DND-41 (cell line): ENCODE measurements around the gene TP53RK.

Experiments used
- ATAC-seq: fragments of 200-7000 bp; cut with Tn5 transposase; 3 replicates; pipeline ENCODE4 v1.9.1; 2021; ENCODE audit warnings: low read depth; ENCODE audit not compliant: insufficient read depth
- DNase-seq: peaks from one replicate; pipeline ENCODE4 v3.0.0-alpha.2; 2020
- H2AFZ ChIP-seq: 2 replicates; pipeline ENCODE4 v1.6.0; 2012; ENCODE audit warnings: low read depth, low read length
- H3K27ac ChIP-seq: 2 replicates; pipeline ENCODE4 v1.5.1; 2012; ENCODE audit warnings: low read length, inconsistent platforms
- H3K27me3 ChIP-seq: fragments of 200-600 bp; sonication (generic); 2 replicates; pipeline ENCODE4 v1.6.0; 2012; ENCODE audit warnings: low read length, mild to moderate bottlenecking, inconsistent platforms; ENCODE audit not compliant: insufficient read depth, poor library complexity
- H3K36me3 ChIP-seq: 2 replicates; pipeline ENCODE4 v1.5.1; 2012; ENCODE audit warnings: low read length, inconsistent platforms; ENCODE audit not compliant: insufficient read depth
- H3K4me1 ChIP-seq: 2 replicates; pipeline ENCODE4 v1.5.1; 2012; ENCODE audit warnings: mild to moderate bottlenecking, low read length; ENCODE audit not compliant: insufficient read depth
- H3K4me2 ChIP-seq: 2 replicates; pipeline ENCODE4 v1.6.0; 2012; ENCODE audit warnings: mild to moderate bottlenecking, moderate library complexity, low read length, inconsistent platforms; ENCODE audit not compliant: insufficient read depth
- H3K4me3 ChIP-seq, 2 experiments: fragments of 200-600 bp in 1 of 2; shearing (Covaris generic) in 1 of 2; 2 replicates each; pipeline ENCODE4 v1.5.1; 2012 to 2016; ENCODE audit warnings: inconsistent platforms in 2 of 2, low read length in 2 of 2, mild to moderate bottlenecking in 2 of 2, low read depth in 1 of 2, moderate library complexity in 1 of 2
- H3K79me2 ChIP-seq: 2 replicates; pipeline ENCODE4 v1.6.0; 2012; ENCODE audit warnings: low read length, inconsistent platforms; ENCODE audit not compliant: insufficient read depth
- H3K9ac ChIP-seq: 2 replicates; pipeline ENCODE4 v1.6.0; 2012; ENCODE audit warnings: low read depth, mild to moderate bottlenecking, inconsistent platforms, low read length, moderate library complexity
- H3K9me3 ChIP-seq: 2 replicates; pipeline ENCODE4 v1.5.1; 2012; ENCODE audit warnings: low read length, moderate library complexity, mild to moderate bottlenecking, inconsistent platforms; ENCODE audit not compliant: insufficient read depth, severe bottlenecking
- H4K20me1 ChIP-seq: 2 replicates; pipeline ENCODE4 v1.6.0; 2012; ENCODE audit warnings: low read length; ENCODE audit not compliant: insufficient read depth
- EZH2 ChIP-seq: IDR thresholded peaks from 3 replicates; pipeline ENCODE4 v1.6.1; 2012; ENCODE audit warnings: borderline replicate concordance, low read depth, mild to moderate bottlenecking, moderate library complexity, low read length, inconsistent platforms; ENCODE audit not compliant: severe bottlenecking
- TF ChIP-seq, protein P1 (sequence below): IDR thresholded peaks from 2 replicates; pipeline ENCODE4 v1.5.1; 2012; ENCODE audit warnings: borderline replicate concordance, low read length, moderate library complexity, mild to moderate bottlenecking; ENCODE audit not compliant: poor library complexity, severe bottlenecking; ENCODE audit errors: extremely low read depth

TP53RK gene

DNA sequence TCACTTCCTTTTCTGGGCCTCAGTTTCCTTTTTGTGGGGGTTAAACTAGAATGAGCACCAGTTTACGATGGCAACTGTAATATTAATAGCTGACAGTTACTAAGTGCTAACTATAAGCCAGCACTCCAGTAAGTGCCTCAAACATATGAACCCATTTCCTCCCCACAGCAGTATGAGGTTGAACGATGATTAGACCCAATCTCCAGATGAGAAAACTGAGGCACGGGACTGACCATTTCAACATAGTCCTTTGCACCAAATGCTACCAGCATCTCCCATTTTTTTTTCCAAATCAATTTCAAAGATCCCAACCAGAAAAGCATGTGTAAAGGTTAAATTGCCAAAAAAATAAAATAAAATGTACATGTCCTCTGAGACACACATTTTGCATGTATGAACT is 45.1 kb downstream of the TP53RK start:
- H3K4me1 ChIP-seq = no peaks in the 10 kb centered on the region
- no peaks in the 10 kb centered on the region for H3K36me3 ChIP-seq
- H3K9me3 ChIP-seq = no peaks in the 10 kb centered on the region
- peaks cover 14% of the 10 kb centered on the region for H3K27me3 ChIP-seq
- H3K79me2 ChIP-seq = no peaks in the 10 kb centered on the region
- no peak overlapping the region for H3K9ac ChIP-seq
- TF ChIP-seq, protein P1, sequence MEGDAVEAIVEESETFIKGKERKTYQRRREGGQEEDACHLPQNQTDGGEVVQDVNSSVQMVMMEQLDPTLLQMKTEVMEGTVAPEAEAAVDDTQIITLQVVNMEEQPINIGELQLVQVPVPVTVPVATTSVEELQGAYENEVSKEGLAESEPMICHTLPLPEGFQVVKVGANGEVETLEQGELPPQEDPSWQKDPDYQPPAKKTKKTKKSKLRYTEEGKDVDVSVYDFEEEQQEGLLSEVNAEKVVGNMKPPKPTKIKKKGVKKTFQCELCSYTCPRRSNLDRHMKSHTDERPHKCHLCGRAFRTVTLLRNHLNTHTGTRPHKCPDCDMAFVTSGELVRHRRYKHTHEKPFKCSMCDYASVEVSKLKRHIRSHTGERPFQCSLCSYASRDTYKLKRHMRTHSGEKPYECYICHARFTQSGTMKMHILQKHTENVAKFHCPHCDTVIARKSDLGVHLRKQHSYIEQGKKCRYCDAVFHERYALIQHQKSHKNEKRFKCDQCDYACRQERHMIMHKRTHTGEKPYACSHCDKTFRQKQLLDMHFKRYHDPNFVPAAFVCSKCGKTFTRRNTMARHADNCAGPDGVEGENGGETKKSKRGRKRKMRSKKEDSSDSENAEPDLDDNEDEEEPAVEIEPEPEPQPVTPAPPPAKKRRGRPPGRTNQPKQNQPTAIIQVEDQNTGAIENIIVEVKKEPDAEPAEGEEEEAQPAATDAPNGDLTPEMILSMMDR = no peak
- no peak for TF ChIP-seq EZH2
- H3K4me3 ChIP-seq = no peak overlapping the region
- DNase-seq = no peak
- H3K27ac ChIP-seq = no peak overlapping the region
- no peak overlapping the region for H2AFZ ChIP-seq
- H4K20me1 ChIP-seq = no peaks in the 10 kb centered on the region; the same call in 1 of the 2 replicates
- ATAC-seq = no peak
- H3K4me2 ChIP-seq = no peak overlapping the region

DNA sequence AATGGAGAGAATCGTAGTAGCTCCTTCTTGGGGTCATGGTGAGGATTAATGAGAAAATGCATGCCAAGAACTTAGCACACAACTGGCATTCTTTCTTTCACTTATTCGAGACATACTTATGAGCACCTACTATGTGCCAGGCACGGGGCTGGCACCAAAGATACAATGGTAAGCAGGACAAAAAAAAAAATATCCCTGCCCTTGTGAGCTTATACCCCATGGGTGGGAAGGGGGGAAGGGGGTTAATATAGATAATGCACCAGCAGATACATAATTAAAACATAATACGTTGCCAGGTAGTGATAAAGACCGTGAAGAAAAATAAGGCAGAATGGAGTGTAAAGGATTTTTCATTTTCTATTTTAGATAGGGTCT is 46.3 kb downstream of the TP53RK start:
- no peak overlapping the region for H2AFZ ChIP-seq
- H3K9ac ChIP-seq = no peak overlapping the region
- H3K9me3 ChIP-seq = no peaks in the 10 kb centered on the region
- DNase-seq (no peak), ATAC-seq (no peak)
- TF ChIP-seq, protein P1 = no peak
- TF ChIP-seq EZH2 = no peak
- H3K79me2 ChIP-seq = no peaks in the 10 kb centered on the region
- H3K27me3 ChIP-seq = peaks cover 14% of the 10 kb centered on the region
- H4K20me1 ChIP-seq = no peaks in the 10 kb centered on the region; the same call in 1 of the 2 replicates
- no peak overlapping the region for H3K4me2 ChIP-seq
- no peaks in the 10 kb centered on the region for H3K36me3 ChIP-seq
- no peak overlapping the region for H3K4me3 ChIP-seq
- no peaks in the 10 kb centered on the region for H3K4me1 ChIP-seq
- H3K27ac ChIP-seq = no peak overlapping the region

DNA sequence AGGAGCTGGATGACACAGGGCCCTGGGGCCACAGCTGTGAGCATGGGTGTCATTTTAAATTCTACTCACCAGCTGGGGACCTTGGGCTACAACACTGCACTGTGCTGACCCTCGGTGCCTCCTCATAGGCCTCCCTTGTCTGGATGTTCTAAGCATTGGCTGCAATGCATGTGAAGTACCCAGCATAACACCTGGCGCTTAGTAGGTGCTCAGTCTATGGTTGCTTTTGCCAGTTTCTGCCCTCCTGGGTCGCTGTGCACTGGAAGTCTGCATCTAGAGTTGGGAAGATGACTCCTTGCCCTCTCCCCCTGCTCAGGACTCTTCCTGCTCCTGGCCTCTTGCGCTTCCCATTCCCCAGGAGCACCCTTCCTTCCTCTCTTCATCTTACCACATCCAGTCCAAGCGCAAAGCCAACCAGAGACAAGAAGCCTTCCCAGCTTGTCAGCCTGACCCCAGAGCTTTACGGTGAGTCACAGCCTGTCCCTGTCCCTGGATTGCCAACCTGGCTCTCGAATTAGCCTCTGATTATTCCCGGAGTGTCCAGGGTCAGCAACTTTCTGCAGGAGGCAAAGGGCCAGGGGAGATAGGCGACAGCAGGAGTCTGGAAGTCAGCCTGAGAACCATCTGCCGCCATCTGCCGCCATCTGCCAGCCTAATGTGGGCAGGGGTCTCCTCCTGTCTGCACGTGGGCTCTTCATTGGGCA is 46.8 kb downstream of the TP53RK start:
- no peak overlapping the region for H2AFZ ChIP-seq
- peaks cover 14% of the 10 kb centered on the region for H3K27me3 ChIP-seq
- DNase-seq (no peak), ATAC-seq (no peak)
- no peaks in the 10 kb centered on the region; the same call in 1 of the 2 replicates for H4K20me1 ChIP-seq
- H3K9ac ChIP-seq = no peak overlapping the region
- H3K9me3 ChIP-seq = no peaks in the 10 kb centered on the region
- H3K4me3 ChIP-seq = no peak overlapping the region
- H3K27ac ChIP-seq = no peak overlapping the region
- TF ChIP-seq, protein P1 = no peak
- TF ChIP-seq EZH2 = no peak
- H3K4me2 ChIP-seq = no peak overlapping the region
- H3K4me1 ChIP-seq = no peaks in the 10 kb centered on the region
- H3K79me2 ChIP-seq = no peaks in the 10 kb centered on the region
- H3K36me3 ChIP-seq = no peaks in the 10 kb centered on the region

DNA sequence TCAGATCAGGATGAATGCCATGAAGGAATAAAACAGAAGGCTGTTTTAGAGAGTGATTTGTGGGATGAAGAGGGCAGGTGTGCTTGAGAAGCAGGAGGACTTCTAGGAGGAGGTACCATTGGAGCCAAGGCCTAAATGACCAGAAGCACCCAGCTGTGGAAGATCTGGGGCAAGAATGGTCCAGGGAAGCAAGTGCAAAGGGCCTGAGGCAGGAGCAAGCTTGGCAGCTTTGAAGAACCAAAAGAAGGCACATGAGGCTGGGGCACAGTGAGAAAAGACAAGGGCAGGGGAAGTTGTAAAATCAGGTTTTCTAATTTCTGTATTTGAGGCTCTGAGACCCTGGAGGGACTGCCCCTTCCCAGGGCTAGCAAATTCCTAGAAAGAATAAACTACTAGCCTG is 47.8 kb downstream of the TP53RK start:
- H3K9me3 ChIP-seq = no peaks in the 10 kb centered on the region
- no peaks in the 10 kb centered on the region for H3K79me2 ChIP-seq
- H3K4me1 ChIP-seq = no peaks in the 10 kb centered on the region
- ATAC-seq (no peak), DNase-seq (no peak)
- no peaks in the 10 kb centered on the region for H3K36me3 ChIP-seq
- no peaks in the 10 kb centered on the region; the same call in 1 of the 2 replicates for H4K20me1 ChIP-seq
- TF ChIP-seq, protein P1 = no peak
- TF ChIP-seq EZH2 = no peak
- no peak overlapping the region for H2AFZ ChIP-seq
- no peak overlapping the region for H3K4me2 ChIP-seq
- H3K27ac ChIP-seq = no peak overlapping the region
- H3K9ac ChIP-seq = no peak overlapping the region
- no peak overlapping the region for H3K4me3 ChIP-seq
- peaks cover 14% of the 10 kb centered on the region for H3K27me3 ChIP-seq
